Loucy (cell line): ENCODE measurements around the gene LTBP4.

Experiments used
- H2AFZ ChIP-seq: fragments of 200-600 bp; sonication (generic); 2 replicates; pipeline ENCODE4 v1.6.0; 2016; ENCODE audit warnings: antibody characterized with exemption, mild to moderate bottlenecking, low read length, moderate library complexity
- H3F3A ChIP-seq: fragments of 200-600 bp; 2 replicates; pipeline ENCODE4 v1.6.0; 2016; ENCODE audit warnings: antibody characterized with exemption, low read depth, mild to moderate bottlenecking
- H3K27me3 ChIP-seq: fragments of 200-600 bp; sonication (generic); 2 replicates; pipeline ENCODE4 v1.6.1; 2014; ENCODE audit warnings: low read length, mild to moderate bottlenecking; ENCODE audit not compliant: insufficient read depth, poor library complexity, severe bottlenecking
- H3K36me3 ChIP-seq: fragments of 200-600 bp; sonication (generic); 2 replicates; pipeline ENCODE4 v1.6.1; 2016; ENCODE audit warnings: low read length; ENCODE audit not compliant: insufficient read depth
- H3K4me1 ChIP-seq: fragments of 200-600 bp; sonication (generic); 2 replicates; pipeline ENCODE4 v1.5.1; 2014; ENCODE audit warnings: low read length, mild to moderate bottlenecking; ENCODE audit not compliant: insufficient read depth, poor library complexity, severe bottlenecking
- H3K4me2 ChIP-seq: fragments of 200-600 bp; sonication (generic); 2 replicates; pipeline ENCODE4 v1.6.0; 2014; ENCODE audit warnings: antibody characterized with exemption, low read length, low read depth, mild to moderate bottlenecking; ENCODE audit not compliant: poor library complexity, severe bottlenecking
- H3K4me3 ChIP-seq: fragments of 200-600 bp; sonication (generic); 2 replicates; pipeline ENCODE4 v1.5.1; 2014; ENCODE audit warnings: low read length, mild to moderate bottlenecking, mixed read lengths; ENCODE audit not compliant: poor library complexity, severe bottlenecking
- H3K79me2 ChIP-seq: fragments of 200-600 bp; sonication (generic); 2 replicates; pipeline ENCODE4 v1.6.1; 2014; ENCODE audit warnings: low read length; ENCODE audit not compliant: insufficient read depth
- H3K9ac ChIP-seq: fragments of 200-600 bp; sonication (generic); 2 replicates; pipeline ENCODE4 v1.6.0; 2014; ENCODE audit warnings: mild to moderate bottlenecking, low read depth, low read length, moderate library complexity; ENCODE audit not compliant: poor library complexity, severe bottlenecking
- H3K9me2 ChIP-seq: fragments of 200-600 bp; sonication (generic); replicated peaks from 2 replicates; pipeline ENCODE4 v1.6.1; 2016; ENCODE audit warnings: low read depth, low read length, mixed read lengths
- H3K9me3 ChIP-seq: fragments of 200-600 bp; sonication (generic); 2 replicates; pipeline ENCODE4 v1.6.1; 2014; ENCODE audit warnings: mild to moderate bottlenecking, antibody characterized with exemption, low read length, low read depth; ENCODE audit not compliant: insufficient read depth
- H4K20me1 ChIP-seq: fragments of 200-600 bp; sonication (generic); 2 replicates; pipeline ENCODE4 v1.6.0; 2014; ENCODE audit warnings: antibody characterized with exemption, low read length, mild to moderate bottlenecking; ENCODE audit not compliant: insufficient read depth, poor library complexity, severe bottlenecking
- EZH2phosphoT487 ChIP-seq: fragments of 200-600 bp; IDR thresholded peaks from 2 replicates; pipeline ENCODE4 v1.6.1; 2018; ENCODE audit warnings: antibody characterized with exemption, mild to moderate bottlenecking, moderate library complexity, borderline replicate concordance
- TF ChIP-seq, protein P1 (sequence below): fragments of 200-600 bp; sonication (generic); conservative IDR thresholded peaks from 2 replicates; pipeline ENCODE4 v1.5.1; 2014; ENCODE audit warnings: mild to moderate bottlenecking, antibody characterized with exemption, low read length

Gene LTBP4

DNA sequence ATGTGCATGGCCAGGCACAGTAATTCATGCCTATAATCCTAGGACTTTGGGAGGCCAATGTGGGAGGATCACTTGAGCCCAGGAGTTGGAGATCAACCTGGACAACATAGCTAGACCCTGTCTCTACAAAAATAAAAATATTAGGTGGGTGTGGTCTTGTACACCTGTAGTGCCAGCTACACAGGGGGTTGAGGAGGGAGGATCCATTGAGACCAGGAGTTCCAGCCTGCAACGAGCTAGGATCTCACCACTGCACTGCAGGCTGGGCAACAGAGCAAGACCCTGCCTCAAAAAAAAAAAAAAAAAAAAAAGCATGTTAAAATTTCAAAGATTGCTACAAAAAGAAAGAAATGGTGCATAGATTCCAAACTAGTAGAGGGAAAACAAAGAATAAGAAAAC, 37.2 kb downstream of the LTBP4 start:
- Histone ChIP-seq H3K4me1 (peaks cover 8% of the 10 kb centered on the region), H3K9me3 (no peaks in the 10 kb centered on the region), H3K4me2 (no peak overlapping the region), H2AFZ (no peak overlapping the region), H3K79me2 (no peaks in the 10 kb centered on the region), H3K9me2 (no peaks in the 10 kb centered on the region), H3K36me3 (no peaks in the 10 kb centered on the region), H3F3A (no peaks in the 10 kb centered on the region), H3K9ac (no peak overlapping the region), H4K20me1 (no peaks in the 10 kb centered on the region), H3K4me3 (no peak overlapping the region), H3K27me3 (no peaks in the 10 kb centered on the region)
- no peak for TF ChIP-seq EZH2phosphoT487
- TF ChIP-seq, protein P1, sequence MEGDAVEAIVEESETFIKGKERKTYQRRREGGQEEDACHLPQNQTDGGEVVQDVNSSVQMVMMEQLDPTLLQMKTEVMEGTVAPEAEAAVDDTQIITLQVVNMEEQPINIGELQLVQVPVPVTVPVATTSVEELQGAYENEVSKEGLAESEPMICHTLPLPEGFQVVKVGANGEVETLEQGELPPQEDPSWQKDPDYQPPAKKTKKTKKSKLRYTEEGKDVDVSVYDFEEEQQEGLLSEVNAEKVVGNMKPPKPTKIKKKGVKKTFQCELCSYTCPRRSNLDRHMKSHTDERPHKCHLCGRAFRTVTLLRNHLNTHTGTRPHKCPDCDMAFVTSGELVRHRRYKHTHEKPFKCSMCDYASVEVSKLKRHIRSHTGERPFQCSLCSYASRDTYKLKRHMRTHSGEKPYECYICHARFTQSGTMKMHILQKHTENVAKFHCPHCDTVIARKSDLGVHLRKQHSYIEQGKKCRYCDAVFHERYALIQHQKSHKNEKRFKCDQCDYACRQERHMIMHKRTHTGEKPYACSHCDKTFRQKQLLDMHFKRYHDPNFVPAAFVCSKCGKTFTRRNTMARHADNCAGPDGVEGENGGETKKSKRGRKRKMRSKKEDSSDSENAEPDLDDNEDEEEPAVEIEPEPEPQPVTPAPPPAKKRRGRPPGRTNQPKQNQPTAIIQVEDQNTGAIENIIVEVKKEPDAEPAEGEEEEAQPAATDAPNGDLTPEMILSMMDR = no peak

DNA sequence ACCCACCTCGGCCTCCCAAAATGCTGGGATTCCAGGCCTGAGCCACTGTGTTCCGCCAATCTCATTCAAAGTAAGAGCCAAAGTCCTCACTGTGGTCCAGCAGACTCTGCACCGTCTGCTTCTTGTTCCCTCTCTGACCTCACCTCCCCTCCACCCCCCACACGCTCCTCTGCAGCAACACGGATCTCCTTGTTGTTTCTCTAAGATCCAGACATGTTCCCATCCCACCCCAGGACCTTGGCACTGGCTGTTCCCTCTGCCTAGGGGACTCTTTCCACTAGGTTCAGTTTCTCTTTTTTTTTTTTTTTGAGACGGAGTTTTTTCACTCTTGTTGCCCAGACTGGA, 38.4 kb downstream of the LTBP4 start:
- Histone ChIP-seq H3K4me3 (no peak overlapping the region), H2AFZ (no peak overlapping the region), H3K4me2 (no peak overlapping the region), H3K79me2 (no peaks in the 10 kb centered on the region), H3K9me2 (no peaks in the 10 kb centered on the region), H3K9me3 (no peaks in the 10 kb centered on the region), H3K36me3 (no peaks in the 10 kb centered on the region), H3K27me3 (no peaks in the 10 kb centered on the region), H3F3A (no peaks in the 10 kb centered on the region), H4K20me1 (no peaks in the 10 kb centered on the region), H3K9ac (no peak overlapping the region), H3K4me1 (peaks cover 8% of the 10 kb centered on the region)
- no peak for TF ChIP-seq EZH2phosphoT487
- TF ChIP-seq, protein P1 = no peak

DNA sequence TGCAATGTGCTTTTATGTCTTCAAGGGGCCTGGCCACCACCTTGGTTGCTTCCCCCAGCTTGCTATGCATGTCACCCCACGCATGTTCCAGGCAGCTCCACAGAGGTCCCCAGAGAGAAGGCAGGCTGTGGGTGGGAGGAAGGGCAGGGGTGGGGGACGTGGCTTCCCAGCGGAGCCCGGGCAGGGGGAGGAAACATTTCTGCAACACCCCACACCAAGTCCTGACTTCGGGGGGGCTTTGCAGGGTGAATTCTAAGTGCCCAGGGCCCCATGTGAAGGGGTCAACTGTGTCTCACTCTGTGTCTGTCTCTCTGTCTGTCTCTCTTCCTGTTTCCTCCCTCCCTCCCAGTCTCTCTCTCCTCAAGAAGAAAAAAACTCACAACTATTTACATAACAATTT, 39.6 kb downstream of the LTBP4 start:
- H3K4me2 ChIP-seq = peak overlapping the region; percentile 1
- no peaks in the 10 kb centered on the region for H3K9me3 ChIP-seq
- TF ChIP-seq, protein P1 = no peak
- TF ChIP-seq EZH2phosphoT487 = no peak
- no peak overlapping the region for H3K4me3 ChIP-seq
- no peaks in the 10 kb centered on the region for H3K27me3 ChIP-seq
- peak overlapping the region; percentile 70 for H2AFZ ChIP-seq
- no peaks in the 10 kb centered on the region for H3K36me3 ChIP-seq
- H3K4me1 ChIP-seq = peaks cover 8% of the 10 kb centered on the region
- no peaks in the 10 kb centered on the region for H3K79me2 ChIP-seq
- H3K9me2 ChIP-seq = no peaks in the 10 kb centered on the region
- no peaks in the 10 kb centered on the region for H4K20me1 ChIP-seq
- peak overlapping the region; percentile 9 for H3K9ac ChIP-seq
- H3F3A ChIP-seq = no peaks in the 10 kb centered on the region
